IPS-11a (cell line): Measurements from ENCODE around the gene NFATC2.

Experiments
- H3K4me3 ChIP-seq: one replicate; pipeline ENCODE4 v1.5.1; 2013; ENCODE audit warnings: low read depth, low read length, control low read depth

Gene NFATC2

DNA sequence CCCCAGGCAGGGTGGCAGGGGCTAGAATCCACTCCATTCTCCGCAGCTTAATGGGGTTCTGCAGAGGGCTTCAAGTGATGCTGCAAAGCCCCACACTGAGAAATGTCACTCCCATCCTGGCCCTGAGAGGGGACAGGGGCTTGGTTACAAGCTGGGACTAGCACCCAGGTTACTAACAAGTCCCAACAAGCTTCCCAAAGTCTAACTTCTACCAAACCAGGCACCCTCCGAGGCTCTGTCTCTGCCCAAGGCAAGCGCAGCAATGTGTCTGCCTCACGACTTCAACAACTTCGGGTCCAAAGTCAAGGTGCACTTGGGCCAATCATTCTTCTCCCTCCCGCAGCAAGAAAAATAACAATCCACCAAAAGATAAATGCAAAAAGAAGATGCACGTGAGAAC, 45.6 kb downstream of the NFATC2 start:
- H3K4me3 ChIP-seq = no peak overlapping the region

DNA sequence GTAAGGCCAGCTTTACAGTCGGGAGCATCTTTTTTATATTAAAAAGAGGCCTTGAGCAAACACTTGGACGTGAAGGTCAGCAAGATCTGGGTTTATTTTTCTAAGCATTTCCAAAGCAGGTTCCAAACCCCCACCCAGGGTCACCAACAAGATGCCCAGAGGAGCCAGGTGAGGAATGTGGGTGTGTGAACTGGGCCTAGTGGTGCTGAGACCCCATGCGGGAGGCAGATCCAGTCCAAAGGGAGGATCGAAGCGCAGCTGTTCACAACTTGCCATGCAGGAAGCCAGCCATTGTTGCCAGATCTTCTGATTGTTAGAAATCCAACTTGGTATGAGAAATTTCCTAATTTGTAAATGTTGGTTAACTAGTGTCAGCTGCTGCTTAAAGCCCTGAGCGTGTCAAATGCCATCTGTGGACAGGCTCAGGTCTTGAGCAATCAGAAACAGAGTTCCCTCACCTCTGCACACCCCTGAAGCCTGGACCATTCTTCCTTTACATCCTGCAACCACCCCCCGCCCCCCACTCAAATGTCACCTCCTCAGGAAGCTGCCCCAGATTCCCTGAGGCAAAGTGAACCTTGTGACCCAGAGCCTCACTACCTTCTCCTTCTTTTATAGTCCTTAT, 46.5 kb downstream of the NFATC2 start:
- H3K4me3 ChIP-seq = no peak overlapping the region

DNA sequence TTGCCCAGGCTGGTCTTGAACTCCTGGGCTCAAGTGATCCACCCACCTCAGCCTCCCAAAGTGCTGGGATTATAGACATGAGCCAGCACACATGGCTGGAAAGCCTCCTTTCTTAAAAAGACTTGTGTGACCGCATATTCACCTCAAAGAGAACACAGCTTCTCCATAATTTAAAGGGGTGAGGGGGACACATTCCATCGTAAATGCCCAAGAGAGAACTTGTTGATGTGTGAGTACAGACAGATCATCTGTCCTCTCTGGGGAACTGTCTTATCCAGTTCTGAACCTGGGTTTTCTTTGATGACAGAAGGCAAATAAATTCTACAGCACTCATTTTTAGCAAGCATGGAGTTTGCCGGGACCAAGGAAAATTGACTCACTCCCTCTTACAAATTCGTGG, 47.2 kb downstream of the NFATC2 start:
- no peak overlapping the region for H3K4me3 ChIP-seq

DNA sequence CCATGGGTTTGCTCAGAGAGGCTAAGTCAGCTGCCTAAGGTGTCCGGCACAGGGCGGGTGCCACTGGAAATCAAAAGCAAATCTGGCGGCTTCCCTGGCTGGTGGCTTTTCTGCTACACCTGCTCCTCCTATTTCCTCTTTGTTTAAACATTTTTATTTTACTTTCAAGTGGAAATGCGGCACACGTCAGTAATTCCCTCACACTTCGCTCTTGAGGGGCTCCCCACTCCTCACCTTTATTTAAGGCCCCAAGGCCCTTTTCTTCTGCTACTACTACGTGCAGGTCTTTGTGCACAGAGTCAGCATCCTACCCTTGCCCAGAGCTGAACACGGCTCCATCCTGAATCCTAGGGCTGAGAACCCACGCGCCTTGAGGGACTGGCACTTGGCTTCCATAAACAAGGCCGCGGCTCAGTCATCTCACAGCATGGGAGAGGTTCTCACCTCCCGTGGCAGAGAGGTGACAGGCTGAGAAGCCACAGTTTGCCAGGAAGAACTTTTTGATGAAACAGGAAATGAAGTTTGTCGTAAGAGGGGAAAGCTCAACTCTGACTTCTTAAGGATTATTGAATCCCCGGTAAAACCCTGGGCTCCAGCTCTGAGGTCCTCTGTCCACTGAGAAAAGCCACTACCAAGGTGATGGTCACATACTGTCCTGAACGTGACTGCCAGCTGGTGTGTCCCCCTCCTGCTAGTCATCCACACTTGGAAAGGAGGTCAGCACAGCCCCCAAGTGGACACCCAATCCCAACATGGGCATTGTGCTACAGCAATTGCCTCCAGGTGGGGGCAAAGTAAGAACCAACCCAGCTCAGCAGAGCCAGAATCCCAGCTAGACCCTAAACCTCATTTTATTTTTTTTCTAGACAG, 48.0 kb downstream of the NFATC2 start:
- no peak overlapping the region for H3K4me3 ChIP-seq

DNA sequence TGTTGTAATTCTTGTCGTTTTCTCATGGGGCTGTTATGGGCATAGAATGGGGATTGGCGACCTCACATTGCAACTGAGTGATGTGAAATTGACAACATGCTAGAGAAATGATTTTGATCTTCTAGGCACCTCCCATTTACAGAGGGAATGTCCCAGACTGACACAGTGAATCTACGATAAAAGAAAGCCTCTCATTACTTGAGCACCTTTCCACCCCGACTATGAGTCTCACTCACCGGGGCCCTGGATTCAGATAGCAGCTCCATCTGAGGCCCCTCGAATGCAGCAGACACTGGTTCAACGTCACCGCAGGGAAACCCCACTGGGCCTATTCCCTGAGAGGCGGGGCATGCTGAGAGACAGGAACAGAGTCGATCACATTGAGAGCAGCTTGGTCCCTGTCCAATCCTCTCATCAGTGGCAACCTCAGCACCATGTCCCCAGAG, 49.1 kb downstream of the NFATC2 start:
- H3K4me3 ChIP-seq = no peak overlapping the region

DNA sequence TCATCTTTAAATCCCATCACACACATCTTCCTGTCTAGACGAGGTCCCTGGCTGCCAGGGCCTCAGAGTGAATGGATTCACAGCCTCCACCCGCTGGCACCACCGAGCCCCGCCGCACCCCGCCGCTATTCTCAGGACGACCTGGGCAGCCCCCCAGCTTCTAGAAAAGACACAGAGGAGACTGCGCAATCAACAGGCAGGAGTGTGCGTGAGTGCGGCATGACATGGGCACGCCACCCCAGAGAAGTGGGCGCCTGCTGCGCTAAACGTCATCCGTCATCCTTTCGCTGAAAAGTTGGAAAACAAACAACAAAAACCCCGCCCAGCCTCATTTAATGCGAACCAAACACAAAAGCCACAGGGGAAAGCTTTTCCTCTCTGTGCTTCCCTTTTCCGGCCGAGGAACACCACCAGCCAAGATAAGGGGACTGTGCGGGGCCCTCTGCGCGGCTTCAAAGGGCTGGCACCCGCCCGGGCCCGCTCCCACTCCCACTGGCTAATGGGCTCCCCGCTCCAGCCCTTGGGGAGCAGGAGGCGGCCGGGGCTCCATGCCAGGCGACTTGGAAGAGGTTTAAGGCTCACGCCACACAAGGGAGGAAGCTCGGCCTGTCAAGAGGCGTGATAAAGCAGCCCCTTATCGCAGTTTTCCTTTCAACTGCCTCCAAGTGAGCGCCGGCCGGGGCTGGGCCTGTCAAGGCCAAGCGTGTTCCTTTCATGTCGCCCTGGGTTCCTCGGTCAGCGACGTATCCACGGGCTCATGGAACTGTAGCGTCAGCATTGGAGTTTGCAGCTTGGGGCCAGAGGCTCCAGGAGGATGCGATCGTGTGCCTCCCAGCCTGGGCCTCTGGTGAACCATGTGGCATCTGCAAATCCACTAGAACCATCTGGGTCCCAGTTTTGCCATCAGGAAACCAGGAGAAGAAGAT, 50.1 kb downstream of the NFATC2 start:
- H3K4me3 ChIP-seq = no peak overlapping the region

DNA sequence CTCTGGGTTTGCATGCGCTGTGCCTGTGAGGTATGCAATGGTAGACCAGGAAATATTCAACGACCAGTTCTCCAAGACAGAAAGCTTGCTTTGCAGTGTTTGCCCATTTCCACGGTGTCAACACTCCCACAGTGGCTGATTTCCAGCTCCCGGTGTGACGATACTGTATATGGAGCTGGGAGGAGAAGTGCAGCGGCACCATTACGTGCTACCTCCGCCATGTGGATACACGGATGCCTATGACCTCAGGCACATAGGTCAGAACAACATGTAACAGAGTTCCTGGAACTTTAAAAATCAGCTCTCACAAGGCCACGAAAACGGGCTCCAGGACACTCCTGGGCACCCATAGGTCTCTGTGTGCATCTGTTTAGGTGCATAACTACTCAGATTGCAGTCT, 51.1 kb downstream of the NFATC2 start:
- no peak overlapping the region for H3K4me3 ChIP-seq

DNA sequence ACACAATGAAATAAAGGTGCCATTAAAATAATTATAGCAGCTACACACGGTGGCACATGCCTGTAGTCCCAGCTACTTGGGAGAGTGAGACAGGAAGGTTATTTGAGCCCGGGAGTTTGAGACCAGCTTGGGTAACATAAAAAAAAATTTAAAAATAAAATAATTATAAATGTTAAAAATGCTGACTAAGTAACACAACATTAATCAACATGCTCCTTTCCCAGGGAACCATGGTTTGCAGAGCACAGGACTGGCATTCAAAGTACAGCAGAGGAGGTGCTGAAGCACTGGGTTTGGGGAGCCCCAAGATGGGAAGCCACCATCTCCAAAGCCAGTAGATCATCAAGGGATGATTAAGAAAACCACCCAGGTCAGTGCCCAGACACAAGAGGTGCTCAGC, 51.9 kb downstream of the NFATC2 start:
- H3K4me3 ChIP-seq = no peak overlapping the region

DNA sequence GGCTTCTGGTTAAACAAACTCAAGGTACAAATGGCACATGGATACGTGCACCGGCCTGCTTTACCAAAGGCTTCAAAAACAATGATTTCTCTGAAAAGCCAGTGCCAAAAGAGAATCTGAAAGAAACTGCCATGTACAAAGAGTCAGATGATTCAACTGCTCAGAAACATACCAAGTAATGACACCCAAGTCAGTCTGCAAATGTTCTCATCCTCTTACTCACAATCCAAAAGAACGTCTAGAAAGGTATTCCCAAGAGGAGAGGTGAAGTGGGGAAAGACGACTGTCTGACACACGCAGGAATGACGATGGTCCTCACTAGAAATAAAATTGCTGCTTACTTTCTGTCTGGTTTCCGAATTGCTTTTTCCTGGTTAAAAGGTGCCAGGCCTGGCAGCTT, 52.9 kb downstream of the NFATC2 start:
- no peak overlapping the region for H3K4me3 ChIP-seq

DNA sequence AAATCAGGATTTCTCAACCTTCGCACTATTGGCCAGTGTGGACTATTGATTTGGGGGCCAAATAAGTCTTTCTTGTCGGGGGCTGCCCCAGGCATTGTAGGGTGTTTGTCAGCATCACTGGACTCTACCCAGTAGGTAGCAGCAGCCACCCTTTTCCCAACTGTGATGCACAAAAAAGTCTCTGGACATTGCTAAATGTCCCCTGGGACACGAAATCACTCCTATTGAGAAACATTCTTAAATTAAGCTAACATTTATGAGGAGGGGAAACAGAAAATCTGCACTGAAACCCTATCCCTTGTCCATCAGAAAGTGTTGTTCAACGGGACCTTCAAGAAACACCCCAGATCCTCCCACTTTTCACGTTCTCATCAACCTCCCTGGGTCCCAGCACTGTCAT, 54.2 kb downstream of the NFATC2 start:
- H3K4me3 ChIP-seq = no peak overlapping the region

DNA sequence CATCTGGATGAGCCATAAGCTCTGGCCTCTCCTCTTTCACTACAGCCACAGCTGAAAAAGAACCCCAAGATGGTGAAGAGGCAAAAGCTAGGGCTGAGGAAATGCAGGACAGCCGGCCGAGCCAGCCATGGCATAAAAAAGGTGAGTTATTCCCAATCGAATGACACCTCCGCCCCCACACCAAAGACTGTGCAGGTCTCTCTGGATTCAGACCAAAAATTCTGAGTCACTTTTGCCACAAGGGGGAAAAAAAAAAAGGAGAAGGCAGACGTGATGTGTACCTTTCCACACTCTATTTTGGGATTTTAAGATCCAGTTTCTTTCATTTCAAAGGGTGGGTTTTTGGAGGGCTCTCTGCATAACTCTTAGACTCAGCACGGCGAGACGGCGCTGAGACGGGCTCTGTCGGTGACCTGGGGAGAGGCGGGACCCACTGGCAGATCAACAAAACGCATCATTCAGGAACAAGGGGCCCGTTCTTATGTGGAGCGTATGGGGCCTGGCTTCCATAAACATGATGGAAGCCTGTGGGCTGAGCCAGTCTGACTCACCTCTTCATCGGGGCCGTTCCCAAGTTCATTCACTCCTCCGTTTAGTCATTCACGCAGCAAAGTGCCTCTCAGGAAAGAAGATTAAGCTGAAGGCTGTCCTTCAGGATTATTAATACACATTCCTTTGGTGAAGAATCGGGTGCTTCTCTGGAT, 54.8 kb downstream of the NFATC2 start:
- H3K4me3 ChIP-seq = no peak overlapping the region

DNA sequence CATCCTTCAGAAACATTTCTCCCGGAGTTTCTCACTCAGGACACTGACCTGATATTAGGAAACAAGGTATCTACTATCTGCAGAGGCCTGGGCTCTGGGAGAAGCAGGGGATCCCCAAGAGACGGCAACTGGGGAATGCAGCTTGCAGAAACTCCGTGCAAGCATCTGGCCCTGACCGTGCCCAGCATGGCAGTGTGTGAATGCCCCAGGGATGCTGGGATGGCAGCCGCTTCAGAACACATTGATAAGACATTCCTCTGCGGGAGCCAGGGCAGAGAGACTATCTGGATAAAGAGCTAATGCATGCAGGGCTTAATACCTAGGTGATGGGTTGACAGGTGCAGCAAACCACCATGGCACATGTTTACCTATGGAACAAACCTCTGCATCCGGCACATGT, 55.4 kb downstream of the NFATC2 start:
- H3K4me3 ChIP-seq = no peak overlapping the region

DNA sequence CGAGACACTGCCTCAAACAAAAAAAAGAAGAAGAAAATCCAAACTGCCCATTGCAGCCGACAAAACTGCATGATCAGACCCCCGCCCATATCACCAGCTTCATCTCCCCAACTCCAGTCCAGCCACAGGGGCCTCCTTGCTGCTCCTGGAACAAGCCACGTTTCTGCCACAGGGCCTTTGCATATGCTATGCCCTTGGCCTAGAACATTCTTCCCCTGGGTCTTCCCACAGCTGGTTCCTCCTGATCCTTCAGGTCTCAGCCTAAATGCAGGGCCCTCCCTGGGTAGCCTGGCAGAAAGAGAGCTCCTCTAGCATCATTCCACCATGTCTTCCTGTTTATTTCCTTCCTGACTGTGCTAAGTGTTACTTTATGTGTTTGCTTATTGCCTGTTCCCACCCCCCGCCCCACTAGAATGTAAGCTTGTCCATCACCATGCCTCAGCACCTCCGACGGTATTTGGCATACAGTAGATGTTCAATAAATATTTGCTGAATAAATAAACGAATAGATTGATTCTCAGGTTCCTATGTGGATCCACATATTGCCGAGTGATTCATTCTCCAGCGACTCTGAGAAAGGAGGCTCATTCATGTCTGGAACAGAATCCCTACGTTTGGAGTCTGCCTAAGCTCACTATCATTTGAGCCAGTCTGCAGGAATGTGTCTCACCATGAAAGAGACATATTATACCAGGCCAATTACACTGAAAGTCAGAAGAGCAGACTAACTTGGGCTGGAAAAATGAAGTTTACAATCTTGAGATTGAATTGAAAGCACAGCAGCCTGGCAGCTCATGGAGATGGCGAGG, 56.1 kb downstream of the NFATC2 start:
- no peak overlapping the region for H3K4me3 ChIP-seq

DNA sequence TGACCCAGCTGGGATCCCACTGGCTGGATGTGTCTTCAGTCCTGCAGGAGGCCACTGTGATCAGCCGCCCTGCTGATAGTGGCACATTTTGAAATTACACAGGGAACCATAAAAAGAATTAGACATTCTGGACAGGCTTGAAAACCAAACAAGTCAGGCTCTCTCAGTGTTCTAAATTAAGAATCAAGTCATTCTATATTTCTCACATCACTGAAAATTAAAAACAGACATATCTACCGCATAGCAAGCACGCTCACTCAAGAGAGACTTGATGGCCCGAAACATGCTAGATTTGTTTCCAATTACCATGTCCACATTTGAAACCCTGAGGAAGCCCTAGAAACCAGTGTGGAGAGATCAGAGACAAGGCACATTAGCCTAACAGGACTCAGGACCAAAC, 57.7 kb downstream of the NFATC2 start:
- H3K4me3 ChIP-seq = no peak overlapping the region

DNA sequence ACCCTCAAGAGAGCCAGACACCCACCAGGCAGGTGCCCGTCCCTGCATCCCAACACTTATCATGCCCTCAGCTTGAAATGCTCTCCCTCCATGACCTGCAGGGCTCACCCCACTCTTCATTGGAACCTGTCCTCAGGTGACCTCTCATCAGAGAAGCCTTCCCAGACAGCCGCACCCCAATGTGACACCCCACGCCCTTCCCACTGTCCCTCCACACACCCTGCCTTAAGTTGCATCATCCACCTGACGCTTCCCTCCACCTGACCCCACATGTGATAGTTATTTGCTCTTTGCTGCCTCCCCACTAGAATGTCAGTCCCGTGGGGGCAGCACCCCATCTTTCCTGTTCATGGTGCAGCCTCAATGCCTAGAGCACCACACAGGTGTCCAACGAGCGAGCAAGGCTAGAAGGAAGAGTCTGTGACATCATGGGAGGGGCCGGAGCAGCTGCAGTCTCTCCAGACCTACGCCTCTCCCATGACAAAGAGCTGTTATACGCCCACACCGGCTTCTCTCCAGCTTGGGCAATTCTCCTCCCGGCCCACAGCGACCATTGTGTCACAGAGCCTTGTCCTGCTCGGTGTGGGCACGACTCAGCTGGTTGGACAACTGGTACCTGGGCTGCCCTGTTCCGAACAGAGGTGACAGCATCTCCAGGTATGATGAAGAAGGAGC, 58.2 kb downstream of the NFATC2 start:
- H3K4me3 ChIP-seq = no peak overlapping the region

DNA sequence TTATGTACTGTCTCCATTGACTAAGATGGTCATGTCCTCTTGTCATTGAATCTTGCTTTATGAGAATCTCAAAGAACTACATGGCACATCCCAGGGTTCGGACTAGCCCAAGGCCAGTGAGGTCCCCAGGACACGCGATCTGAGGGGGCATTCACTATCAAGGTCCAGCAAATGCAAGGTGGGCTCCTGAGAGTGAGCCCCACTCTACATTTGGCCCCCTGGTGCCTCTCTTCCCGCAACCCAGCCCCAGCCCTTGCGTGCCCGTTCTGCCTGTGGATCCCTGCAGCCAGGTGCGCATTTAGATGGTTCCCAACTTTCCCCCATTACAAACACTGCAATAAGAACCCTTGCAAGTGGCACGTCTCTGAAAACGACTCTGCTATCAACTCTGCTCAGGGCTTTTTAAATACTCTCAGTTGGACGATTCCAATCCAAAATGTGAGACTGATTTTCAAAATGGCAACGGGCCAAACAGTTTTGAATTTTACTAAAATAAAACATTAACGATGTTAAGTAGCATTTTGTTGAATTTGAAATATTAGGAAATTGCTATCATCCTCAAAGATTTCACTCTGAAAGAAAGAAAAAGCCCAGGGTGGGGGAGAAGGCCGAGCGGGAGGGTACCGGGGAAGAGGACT, 59.6 kb downstream of the NFATC2 start:
- H3K4me3 ChIP-seq = no peak overlapping the region

DNA sequence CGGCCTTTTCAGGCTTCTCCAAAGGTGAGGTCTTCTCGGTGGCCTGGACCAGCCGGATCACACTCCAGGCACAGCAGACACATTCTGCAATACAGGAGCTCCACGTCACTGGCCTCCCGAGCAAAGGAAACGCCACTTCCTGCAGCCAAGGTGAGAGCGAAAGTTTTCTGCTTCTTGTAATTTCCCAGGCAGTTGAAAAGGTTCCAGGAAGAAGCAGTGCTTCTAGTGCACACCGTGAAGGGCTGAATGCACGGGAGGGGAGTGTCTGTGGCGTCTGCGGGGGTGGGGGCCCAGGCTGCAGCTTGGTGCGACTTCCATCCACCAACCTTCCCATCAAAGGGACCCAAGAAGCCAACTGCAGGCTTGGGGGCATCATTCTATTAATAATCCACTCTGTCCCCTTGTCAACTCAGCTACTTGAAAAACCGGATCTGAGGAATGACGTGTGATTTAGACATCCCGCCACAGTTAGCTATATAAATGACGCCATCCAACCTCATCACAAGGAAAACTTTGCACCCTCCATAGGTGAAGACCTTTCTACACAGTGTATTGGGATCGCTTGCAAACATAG, 61.1 kb downstream of the NFATC2 start:
- H3K4me3 ChIP-seq = no peak overlapping the region

DNA sequence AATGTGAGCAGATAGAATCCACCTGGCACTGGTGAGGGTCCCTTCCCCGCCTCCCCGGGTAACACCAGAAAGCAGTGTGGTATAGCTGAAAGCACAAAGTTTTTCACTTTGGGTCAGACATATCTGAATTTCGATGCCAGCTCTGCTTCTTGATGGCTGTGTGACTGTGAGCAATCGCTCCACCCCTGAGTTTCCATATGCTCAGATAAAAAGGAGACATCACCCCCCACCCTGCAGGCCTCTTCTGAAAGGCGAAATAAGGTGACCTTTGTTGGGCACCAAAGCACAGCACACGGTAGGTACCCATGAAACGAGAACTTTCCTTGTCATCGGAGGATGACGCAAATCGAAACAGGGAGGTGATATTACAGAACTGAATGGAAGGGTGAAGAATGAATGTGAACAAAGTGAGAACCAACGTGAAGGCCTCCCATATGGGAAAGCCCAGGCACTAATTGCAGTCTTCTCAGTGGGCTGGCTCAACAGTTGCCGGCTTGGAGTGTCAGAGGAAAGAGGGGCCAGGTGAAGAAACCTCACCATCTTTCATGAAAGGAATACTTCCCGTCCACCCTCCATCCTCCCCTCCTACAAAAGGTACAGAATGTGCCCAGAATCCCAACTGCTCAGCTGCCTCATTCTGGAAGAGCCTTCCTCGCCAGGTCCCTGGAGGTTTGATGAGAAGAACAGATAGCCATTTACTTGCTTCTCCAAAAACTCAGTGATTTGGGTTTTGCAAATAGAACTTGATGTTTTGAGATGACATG, 61.8 kb downstream of the NFATC2 start:
- H3K4me3 ChIP-seq = no peak overlapping the region
